Stimulated activated CD8-positive, alpha-beta memory T cell treated with anti-CD3 and anti-CD28 coated beads, Interleukin-15, amount 100 ng/mL, for 4 hours (primary cell): Measurements from ENCODE around the gene RSPH9.
"Not testable (repeated sequence)": the region's sequence is repeated elsewhere in the genome, so short reads cannot be mapped to it uniquely, and the experiment has no call there.

Experiments used
- DNase-seq, 2 donors: peaks; one replicate each; pipeline ENCODE4 v3.0.0-alpha.2; 2020; ENCODE audit warnings: low read depth in 2 of 2

The RSPH9 gene

DNA sequence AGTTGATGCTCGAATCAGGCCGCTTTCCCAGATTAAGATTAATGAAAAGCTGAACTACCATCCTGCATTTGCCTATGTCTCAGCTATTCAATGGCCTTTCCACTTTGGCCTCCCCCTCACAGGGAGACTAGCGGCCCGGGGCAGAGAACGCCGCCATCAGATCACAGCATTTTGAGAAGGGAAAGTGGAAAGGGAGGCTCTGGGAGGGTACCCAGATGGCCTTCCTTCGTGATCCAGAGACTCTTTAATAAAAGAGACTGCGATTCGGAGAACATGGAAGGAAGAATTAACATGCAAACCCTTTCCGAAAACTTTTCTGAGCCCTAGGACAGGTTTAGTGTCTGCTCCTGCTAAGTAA lies 42.2 kb downstream of the RSPH9 start:
- DNase-seq: no peak

DNA sequence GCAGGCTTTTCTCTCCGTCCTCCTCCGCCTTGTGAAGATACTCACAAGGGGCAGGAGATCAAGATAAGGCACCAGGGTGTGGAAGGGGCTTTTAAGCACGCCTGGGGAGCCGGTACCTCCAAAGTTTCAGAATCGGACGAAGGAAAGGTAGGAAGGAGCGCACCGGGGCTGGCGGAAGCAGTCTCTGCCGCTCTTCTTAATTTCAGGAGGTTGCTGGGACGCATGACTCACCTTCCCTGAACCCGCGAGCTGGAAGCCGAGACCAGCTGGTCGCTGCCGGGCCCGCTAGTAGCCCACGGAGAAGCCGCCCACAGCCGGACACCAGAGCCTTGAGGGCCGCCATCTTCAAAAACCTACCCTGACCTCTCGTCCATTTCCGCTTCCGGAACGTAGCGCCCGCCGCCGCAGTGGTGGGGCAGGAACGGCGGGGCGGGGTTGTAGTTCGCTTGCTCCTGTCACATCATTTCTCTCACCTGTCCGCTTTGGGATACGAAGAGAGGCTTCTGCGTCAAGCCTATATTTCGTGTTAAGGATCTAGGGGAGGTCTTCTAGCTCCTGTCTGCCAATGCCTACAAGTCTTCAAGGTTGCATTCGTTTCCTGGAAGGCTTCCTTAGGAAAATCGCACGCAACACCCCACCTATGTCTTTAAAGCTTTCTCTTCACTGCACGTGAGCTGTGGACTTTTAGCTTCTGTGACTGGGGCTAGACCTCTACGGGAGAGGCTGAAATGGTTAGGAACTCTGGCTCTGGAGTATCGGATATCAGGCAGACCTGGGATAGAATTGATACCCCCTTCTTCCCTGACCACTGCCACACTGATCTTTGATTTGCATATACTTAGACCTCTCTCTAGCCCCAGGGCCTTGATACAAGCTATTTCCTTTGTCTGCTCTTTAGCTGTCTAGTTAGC lies 42.9 kb downstream of the RSPH9 start, which contains the start of gene MRPS18A:
TSS of gene MRPS18A (minus strand) at position 355 of the 911 bp plus-strand sequence. CDS start at position 343, 12 bp downstream.
- DNase-seq: peak; percentile 56 to 60

DNA sequence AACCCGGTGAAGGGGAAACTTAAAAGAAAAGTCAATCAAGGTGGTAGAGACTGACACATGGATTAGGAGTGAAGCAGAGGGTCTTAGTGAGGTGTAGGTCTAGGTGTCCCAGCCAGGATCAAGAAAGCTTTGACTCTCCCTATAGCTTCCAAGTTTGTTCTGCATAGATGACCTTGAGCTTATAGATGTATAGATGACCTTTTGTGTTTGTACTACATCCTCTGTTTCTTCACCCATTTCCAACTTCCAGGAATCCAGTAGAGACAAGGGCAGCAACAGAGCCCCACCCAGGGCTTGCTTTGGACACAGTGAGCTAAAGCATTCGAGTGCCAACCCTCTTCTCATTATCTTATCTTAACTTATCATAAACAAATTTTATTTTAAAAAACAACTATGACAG lies 44.6 kb downstream of the RSPH9 start:
- DNase-seq: no peak

DNA sequence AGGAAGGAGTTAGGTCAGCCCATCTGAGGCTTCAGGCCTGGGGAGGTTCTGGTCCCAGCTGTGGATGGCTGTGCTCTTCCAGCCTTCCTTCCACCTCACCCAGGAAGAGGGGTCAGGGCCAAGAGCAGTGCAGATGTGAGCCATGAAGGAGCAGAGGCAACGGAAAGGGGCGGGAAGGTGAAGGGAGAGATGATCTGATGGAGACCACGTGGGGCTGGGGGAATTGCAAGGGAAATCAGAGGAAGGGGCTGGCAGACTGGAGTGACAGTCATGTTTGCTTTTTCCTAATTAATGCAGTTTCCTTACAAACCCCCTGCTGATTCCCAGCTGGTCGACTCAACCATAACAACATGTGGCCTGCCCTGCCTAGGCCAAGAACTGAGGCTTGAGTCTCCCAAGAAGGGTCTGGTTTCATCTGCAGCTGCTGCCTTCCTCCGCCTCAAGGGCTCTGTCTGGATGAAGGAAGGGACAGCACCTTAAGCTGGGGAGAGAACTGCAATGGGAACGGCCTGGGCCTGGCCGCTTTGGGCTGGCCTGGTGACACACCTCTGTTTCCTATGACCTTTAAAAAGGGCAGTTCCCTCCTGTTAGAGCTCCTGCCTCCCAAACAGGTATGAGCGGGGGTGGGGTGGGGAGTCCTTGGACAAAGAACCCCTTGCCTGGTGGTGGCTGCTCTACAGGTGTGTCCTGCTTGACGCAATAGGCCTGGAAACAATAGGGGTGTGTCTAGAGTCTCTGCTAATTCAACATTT lies 50.6 kb downstream of the RSPH9 start:
- no peak for DNase-seq

DNA sequence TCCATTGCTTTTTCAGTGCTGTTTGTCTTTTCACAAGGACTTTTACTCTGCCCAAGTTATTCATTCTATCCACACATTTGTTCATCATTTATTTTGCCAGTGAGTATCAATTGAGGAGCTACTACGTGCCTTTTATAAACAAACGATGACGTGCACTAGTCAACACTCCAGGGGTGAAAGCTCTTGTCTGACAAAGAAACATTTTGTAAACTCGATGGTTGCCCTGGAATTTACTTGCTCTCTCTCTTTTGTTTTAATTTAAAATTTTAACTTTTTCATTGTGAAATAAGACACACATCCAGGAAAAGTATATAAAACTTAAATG lies 51.1 kb downstream of the RSPH9 start:
- DNase-seq: no peak

DNA sequence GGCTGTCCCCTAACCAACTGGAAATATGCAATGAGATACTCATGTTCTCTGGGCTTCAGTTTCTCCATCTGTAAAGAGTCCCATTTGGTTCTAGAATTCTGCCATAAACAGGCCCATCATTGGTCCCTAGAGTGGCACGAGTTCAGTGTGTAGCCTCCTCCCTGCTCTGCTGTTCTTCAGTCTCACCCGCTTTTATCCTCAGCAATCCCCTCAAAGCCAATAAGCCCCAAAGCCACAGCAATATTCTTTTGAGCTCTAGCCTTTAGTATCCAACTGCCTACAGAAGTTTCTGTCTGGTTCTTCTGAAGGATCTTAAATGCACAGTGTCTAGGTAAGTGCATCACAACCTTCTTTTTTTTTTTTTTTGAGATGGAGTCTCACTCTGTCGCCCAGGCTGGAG lies 52.6 kb downstream of the RSPH9 start:
- DNase-seq: no peak

DNA sequence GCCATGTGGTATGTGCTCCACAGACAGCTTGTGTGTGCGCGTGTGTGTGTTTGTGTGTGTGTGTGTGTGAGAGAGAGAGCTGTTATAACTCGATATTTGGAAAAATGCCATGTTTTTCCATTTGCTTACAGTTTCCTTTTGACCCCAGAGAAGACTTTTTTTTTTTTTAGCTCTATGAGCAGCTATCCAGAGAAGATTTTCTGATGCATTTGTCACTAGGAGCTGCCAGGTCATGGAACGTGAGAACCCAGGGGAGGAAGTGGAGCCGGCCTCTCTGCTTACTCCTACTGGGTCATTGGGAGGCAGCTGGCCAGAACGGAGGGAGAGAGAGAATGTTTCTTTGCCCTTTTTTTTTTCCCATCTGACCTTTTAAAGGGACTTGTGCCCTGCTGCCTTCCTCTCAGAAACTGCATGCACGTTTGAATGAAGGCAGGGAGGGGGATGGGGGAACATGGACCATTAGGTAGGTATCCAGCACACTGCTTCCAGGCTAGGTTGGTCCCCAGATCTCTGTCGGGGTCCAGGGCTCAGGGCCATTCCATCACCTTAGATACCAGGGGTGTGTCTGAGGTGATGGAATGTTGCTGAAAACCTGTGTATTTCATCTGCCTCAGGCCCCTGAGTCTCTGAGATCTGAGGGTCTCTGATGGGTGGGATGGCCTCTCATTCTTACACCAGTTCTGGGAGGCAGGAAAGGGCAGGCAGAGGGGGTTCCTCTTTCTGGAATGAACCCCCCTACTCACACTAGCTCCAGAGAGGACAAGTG lies 53.9 kb downstream of the RSPH9 start:
- DNase-seq: no peak

DNA sequence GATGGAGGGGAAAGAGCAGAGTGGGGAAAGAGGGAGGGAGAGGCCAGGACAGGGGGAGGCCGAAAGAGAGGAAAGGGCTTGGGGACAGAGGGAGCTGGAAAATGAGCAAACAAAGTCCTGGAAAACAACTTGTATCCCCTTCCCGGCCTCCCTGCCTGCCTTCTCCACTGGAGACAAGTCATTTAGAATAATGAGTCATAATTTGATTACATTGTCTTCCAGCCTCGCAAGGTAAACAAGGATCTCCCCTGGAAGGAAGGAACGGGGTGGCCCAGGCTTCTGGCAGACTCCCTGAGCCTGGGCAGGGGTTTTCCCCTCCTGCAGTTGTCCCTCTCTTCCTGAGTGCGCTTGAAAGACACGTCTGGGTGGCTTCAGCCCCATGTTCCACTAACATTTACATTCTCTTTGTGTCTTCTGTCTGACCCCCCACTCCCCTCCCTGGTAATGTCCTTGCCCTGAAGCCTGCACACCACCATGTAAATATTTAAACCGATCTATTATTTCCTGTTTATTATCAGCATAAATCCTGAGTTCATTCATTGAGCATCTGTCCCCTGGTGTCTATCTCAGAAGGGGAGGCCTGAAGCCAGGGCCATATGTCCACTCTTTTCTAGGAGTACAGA lies 54.8 kb downstream of the RSPH9 start:
- no peak for DNase-seq

DNA sequence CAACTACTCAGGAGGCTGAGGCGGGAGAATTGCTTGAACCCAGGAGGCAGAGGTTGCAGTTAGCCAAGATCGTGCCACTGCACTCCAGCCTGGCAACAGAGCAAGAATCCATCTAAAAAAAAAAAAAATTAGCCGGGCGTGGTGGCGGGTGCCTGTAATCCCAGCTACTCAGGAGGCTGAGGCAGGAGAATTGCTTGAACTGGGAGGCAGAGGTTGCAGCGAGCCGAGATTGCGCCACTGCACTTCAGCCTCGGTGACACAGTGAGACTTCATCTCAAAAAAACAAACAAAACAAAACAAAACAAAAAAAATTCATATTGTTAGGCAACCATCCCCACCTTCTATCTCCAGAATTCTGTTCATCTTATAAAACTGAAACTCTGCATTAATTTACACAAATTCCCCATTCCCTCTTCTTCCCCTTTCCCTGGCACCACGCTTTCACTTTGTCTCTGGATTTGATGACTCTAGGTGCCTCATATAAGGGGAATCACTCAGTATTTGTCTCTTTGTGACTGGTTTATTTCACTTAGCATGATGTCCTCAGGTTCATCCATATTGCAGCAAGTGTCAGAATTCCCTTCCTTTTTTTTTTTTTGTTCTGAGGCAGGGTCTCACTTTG lies 56.2 kb downstream of the RSPH9 start:
- not testable (repeated sequence) for DNase-seq

DNA sequence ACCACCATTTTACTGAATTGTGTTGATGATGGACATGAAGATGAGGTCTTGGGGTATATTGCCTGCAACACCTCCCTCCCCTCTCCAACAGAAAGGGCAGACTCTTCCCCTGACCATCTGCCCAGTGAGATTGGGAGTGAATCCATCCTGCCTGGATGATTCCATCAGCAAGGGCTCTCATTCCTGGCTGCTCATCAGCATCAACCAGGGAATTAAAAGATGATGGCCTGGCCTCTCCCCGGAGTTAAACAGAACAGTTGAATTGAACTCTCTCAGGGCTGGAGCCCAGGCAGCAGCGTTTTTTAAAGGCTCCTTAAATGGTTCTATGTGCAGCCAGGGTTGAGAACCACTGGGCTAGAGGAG lies 57.3 kb downstream of the RSPH9 start:
- DNase-seq: no peak

DNA sequence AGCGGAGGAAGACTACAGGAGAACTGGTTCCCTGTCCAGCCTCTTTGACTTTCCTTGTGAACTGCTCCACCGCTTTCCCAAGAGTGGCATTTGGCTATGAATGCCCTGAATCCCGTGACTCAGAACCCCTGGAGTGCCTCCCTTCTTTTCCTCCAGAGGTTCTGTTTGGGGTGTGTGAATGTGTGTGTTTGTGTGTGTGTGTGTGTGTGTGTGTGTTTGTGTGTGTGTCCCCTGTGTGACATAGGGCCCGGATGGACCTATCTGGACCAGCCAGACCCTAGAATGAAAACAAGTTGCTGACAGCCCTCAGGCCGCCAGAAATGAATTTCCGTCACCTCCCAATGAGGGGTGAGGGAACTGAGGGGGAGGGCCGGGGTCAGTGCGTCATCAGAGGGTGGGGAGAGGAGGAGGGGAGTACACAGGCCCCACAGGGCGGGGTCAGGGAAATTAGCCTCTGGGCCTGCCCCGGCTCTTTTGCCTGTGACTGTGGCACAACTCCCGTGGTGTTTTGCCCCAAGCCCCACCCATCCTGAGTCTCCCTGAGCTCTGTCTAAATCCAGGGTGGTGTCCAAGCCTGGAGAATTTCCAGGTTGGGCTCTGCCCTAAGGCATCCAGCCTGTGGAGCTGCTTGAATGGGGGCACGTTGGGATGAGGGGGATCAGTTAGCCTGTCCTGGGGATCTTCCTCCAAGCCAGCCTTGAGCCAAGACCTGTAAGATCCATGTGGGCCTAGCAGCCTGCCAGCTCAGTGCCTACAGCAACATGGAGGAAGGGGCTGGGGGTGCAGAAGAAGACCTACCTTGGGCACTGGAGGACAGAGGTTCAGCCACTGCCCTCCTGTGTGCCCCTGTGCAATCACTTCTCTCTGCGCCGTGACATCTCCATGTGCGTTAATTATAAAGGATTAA lies 58.0 kb downstream of the RSPH9 start:
- DNase-seq: no peak

DNA sequence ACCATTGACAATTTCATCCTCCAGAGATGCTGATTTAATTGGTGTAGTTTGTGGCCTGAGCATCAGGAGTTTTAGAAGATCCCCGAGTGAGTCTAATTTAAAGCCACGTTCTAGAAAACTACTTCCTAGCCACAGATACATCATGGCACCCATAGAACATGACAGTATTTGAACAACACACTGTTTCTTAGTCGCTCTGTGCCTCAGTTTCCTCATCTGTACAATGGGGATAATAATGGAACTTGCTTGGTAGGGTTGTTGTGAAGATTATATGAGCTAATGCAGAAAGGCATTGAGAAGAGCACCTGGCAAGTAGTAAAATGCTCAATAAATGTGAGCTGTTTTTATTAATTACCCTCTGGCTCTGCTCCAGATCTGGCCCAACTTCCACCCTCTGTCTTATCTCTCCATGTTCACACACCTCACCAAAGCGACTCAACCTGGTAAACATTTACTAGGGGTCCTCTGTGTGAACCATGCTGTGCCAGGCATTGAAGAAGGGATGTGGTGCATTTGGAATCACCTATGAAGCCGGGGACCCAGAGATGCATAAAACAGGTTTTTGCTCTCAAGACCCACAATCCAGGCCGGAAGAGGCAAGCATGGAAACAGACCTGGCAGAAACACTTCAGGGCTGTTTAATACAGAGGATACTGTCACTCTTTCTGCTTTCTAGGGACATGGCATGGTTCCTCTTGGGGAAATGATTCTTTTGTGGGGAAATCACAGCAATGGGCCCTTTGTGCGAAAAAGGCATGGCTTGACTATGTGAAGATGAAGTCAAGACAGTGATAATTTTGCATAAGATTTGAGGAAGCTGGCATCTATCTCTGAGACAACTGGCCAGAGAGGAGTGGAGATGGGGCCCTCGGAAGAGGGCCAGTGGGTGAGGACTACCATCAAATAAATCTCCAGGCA lies 58.9 kb downstream of the RSPH9 start:
- DNase-seq: no peak

DNA sequence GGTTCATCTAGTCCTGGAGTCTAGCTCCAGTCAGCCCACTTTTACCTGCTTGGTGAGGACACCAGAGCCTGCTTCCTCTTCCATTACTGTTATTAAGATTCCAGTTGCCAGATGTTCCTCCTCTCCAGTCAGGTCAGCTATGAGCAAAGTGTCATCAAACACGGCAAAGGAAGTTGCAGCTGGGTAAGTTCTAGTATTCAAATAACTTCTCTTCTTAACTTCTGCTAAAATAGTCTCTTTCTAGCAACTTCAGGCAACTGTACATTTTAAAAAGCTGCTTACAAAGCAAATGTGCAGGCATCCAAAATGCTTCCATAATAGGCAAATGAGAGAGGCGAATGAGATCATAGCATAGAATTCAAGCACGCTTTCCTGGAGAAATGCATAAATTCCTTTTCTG lies 61.2 kb downstream of the RSPH9 start:
- DNase-seq: no peak

DNA sequence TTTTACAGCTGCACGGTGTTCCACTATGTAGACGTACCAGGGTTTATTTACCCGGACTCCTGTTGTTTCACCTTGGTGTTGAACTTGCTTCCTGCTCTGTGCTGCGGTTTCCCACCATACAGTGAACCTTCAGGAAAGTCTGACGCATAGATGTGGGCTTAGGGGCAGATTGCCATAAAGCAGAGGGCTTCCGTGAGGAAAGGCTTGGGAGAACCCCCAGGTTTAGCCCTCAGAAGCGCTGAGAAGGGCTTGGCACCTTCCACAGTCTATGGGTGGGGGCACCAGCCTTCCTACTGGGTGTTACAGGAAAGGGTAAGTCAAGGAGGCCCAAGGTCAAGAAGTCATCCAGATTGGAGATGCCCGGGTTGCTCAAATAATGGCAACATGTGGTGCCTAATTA lies 62.0 kb downstream of the RSPH9 start:
- no peak for DNase-seq

DNA sequence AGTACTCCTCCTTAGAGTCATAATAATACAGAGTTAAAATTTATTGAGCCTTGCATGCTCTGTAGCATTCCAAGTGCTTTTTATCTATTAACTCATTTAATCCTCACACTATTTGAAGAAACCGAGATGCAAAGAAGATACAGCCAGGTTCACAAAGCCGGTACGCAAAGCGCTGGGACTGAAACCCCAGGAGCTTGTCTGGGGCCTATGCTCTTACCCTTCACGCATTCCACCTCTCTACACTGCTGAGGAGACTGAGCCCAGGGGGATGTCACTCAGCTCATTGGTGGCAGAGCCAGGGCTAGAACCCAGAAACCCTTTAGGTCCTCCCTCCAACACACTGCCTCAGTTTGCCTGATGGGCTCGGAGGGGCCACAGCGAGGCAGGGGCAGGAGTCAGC lies 62.4 kb downstream of the RSPH9 start:
- DNase-seq: no peak

DNA sequence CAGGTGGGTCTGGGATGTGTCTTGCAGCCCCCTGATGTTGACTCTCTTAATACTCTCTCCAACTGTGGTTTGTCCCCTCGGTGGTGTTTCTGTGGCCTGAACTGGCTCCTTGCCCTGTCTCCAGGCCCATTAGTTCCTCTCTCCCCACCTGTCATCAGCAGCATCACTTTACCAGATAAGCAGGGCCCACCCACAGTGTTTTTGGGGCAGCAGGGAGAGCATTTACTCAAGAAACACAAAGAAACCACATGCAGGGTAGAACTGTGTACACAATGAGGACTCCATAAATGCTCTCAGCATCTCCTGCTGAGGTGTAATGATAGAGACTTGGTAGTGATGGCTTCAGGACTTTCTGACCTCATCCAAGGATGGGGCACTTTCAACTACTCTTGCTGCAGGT lies 62.9 kb downstream of the RSPH9 start:
- no peak for DNase-seq

DNA sequence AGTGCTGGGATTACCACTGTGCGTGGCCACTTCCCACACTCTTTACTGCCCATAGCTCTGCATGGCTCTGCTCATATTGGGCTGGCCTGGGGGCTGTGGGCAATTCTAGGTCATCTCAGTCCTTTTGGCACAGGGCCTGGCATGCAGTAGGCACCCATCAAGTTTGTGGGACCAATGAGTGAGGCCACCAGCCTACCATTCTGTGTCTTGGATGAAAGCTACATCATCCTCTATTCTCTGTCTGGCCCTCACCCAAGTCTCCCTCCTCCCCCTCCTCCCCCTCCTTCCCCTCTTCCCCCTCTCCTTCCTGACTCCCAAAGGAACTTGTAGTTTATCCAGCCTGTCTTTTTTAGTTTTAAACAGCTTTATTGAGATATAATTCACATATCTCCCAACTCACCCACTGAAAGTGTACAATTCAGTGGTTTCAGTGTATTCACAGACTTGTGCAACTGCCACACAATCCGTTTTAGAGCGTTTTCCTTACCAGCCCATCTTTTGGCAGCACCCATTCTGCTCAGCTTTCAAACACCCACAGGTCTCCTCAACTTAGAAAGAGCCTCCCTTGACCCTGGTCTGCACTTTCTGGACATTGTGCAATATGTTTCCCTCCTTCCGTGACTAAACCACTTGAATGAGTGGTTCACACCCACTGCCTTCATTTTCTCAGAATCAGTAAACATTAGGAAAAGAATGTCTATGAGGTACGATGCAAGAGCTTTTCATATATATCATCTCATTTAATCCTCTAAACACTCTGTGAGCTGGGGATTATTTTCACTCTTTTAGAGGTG lies 64.2 kb downstream of the RSPH9 start:
- no peak for DNase-seq

DNA sequence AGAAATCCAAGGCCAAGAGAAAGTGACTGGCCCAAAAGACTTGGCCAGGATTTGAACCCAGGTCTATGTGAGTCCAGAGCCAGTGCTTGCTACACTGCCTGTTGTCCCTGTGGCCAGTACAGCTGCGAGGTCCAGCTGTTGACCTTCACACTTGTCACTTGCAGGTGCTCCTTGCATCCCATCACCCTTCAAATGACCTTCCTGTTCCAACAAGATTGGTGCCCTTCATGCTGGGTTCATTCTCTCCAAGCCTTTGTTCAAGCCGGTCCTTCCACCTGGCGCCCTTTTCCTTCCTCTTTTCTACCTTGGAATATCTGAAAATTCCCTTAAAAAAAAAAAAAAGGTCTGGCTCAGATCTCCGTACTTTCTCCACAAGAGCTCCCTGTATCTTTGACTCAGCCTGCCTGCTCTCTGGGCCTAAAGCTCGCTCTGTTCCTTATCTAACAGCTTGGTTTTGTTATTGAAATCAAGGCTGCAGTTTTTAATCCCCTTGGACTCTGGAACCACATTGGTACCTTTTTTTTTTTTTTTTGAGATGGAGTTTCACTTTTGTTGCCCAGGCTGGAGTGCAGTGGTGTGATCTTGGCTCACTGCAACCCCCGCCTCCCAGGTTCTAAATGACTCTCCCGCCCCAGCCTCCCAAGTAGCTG lies 64.9 kb downstream of the RSPH9 start:
- DNase-seq: no peak
